Lower leg skin (tissue), 4 donors: ENCODE data around the gene AHCY. TPM values are rescaled to one million over a fixed set of nuclear protein-coding genes. Genes with fewer than 3 reads are reported as not detected.
"Not testable (repeated sequence)": the region's sequence is repeated elsewhere in the genome, so short reads cannot be mapped to it uniquely, and the experiment has no call there.

Experiments
- DNase-seq, 2 donors: peaks; one replicate each; pipeline ENCODE4 v3.0.0-alpha.2; 2019; ENCODE audit warnings: low spot score in 2 of 2
- H3K4me3 ChIP-seq: fragments of 200-600 bp; sonication (generic); 2 replicates; pipeline ENCODE4 v1.5.1; 2017; ENCODE audit warnings: mild to moderate bottlenecking, low read depth; ENCODE audit not compliant: poor library complexity, severe bottlenecking
- CTCF ChIP-seq, 3 donors: fragments of 450-650 bp; IDR thresholded peaks; one replicate each; pipeline ENCODE4 v1.5.1; 2016; ENCODE audit warnings: antibody characterized with exemption in 3 of 3, mild to moderate bottlenecking in 3 of 3, moderate library complexity in 2 of 3
- POLR2A ChIP-seq, 2 donors: fragments of 450-650 bp; IDR thresholded peaks; one replicate each; pipeline ENCODE4 v1.6.1; 2016 to 2017; ENCODE audit warnings: antibody characterized with exemption in 2 of 2, mild to moderate bottlenecking in 1 of 2, moderate library complexity in 1 of 2
- WGBS, 2 donors: methylation state at CpG; one replicate each; pipeline ENCODE4 v1.1.5; 2018; 5-methylcytosine and 5-hydroxymethylcytosine counted together
- intact Hi-C: fragments of 100-400 bp; cut with DNase I; formaldehyde crosslinking; loops from one replicate; pipeline ENCODE4 v1.15.0; 2023; ENCODE audit warnings: low total_unique reads
- total RNA-seq, 4 donors: library from RNA; depleted of rRNA; stranded (reverse); fragments of >200 nt; gene quantifications; one replicate each; pipeline ENCODE4 v1.1.0, GENCODE V29; 2016

AHCY gene
- total RNA-seq, 4 donors from 2014 or later, result 42.2 to 83.3 (median 56.0) TPM

DNA sequence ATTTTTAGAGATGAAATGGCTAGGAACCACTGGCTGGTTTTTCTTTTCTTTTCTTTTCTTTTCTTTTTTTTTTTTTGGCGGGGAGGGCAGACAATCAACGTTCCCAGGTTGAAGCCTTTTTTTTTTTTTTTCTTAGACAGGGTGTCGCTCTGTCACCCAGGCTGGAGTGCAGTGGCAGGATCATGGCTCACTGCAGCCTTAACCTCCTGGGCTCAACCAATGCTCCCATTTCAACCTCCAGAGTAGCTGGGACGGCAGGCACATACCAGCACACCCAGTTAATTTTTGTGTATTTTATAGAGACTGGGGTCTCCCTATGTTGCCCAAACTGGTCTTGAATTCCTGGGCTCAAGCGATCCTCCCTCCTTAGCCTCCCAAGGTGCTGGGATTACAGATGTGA lies 41.1 kb upstream of the AHCY start:
- intact Hi-C loops, result no loop called here
- DNase-seq, result no peak
- H3K4me3 ChIP-seq, result no peak overlapping the region
- 85% methylated on average over 5 of the region's 5 CpGs for WGBS, 2 donors
- TF ChIP-seq POLR2A (IDR thresholded peaks at IDR 0.05) (no peak), CTCF (IDR thresholded peaks at IDR 0.05) (no peak)

- WGBS, 2 donors, result 82% methylated on average over 10 of the region's 10 CpGs
- H3K4me3 ChIP-seq, result no peak overlapping the region
- intact Hi-C loops, result no loop called here
Observed at GRCh38 chr20:34343458-34344211, 40.5 kb upstream of the AHCY start.

DNA sequence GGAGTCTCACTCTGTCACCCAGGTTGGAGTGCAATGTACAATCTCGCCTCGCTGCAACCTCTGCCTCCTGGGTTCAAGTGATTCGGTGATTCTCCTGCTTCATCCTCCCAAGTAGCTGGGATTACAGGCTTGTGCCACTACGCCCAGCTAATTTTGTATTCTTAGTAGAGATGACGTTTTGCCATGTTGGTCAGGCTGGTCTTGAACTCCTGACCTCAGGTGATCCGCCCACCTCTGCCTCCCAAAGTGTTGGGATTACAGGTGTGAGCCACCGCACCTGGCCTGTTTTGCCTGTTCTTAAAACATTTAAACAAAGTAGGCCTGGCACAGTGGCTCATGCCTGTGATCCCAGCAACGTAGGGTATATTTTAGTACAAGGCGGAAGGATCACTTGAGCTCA lies 38.0 kb upstream of the AHCY start:
- intact Hi-C loops, DNase-seq, H3K4me3 ChIP-seq: not testable (repeated sequence)
- 93 to 96% methylated on average over 9 of the region's 9 CpGs for WGBS, 2 donors

More at GRCh38 chr20:34343458-34344211, 40.5 kb upstream of the AHCY start:
- DNase-seq, result no peak
- TF ChIP-seq POLR2A (IDR thresholded peaks at IDR 0.05) (no peak), CTCF (IDR thresholded peaks at IDR 0.05) (no peak)

DNA sequence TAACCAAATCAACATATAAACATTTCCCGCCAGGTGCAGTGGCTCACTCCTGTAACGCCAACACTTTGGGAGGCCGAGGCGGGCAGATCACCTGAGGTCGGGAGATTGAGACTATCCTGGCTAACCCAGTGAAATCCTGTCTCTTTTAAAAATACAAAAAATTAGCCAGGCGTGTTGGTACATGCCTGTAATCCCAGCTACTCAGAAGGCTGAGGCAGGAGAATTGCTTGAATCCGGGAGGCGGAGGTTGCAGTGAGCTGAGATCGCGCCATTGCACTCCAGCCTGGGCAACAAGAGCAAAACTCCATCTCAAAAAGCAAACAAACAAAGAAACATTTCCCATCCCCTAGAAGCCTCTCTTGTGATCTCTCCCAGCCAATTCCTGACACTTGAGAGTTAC lies 37.6 kb upstream of the AHCY start:
- DNase-seq, H3K4me3 ChIP-seq, intact Hi-C loops: not testable (repeated sequence)
- WGBS, 2 donors, result 68 to 70% methylated on average over 10 of the region's 10 CpGs

DNA sequence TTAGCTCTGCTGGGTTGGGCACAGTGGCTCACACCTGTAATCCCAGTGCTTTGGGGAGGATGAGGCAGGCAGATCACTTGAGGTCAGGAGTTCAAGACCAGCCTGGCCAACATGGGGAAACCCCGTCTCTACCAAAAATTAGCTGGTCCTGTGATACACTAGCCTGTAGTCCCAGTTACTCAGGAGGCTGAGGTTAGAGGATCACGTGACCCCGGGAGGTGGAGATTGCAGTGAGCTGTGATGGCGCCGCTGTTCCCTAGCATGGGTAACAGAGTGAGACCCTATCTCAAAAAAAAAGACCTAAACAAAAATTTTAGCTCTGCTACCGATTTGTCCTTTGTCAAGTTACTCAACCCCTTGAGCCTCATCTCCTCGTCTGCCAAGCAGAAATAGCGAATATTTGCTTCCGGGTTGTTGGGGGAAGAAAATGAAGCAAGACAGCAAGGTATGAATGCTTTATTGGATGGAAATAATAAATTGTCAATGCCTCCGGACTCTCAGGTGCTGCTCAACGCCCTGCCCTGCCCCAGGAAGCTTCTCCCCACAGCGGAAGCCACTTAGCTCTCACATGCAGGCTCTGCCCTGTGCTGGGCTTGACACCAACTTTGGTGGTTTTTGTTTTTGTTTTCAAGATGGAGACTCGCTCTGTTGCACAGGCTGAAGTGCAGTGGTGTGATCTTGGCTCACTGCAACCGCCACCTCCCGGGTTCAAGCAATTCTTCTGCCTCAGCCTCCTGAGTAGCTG lies 35.0 kb upstream of the AHCY start:
- no peak for DNase-seq
- intact Hi-C loops, result no loop called here
- 85 to 87% methylated on average over 15 of the region's 15 CpGs for WGBS, 2 donors
- no peak for TF ChIP-seq CTCF (IDR thresholded peaks at IDR 0.05)
- no peak for TF ChIP-seq POLR2A (IDR thresholded peaks at IDR 0.05)
- H3K4me3 ChIP-seq, result no peak overlapping the region

- no peak for DNase-seq
- 48 to 56% methylated on average over 1 of the region's 1 CpG for WGBS, 2 donors
- intact Hi-C loops, result no loop called here
Observed at GRCh38 chr20:34337544-34337943, 34.4 kb upstream of the AHCY start.

More at GRCh38 chr20:34337544-34337943, 34.4 kb upstream of the AHCY start:
- no peak overlapping the region for H3K4me3 ChIP-seq
- no peak for TF ChIP-seq POLR2A (IDR thresholded peaks at IDR 0.05)
- no peak for TF ChIP-seq CTCF (IDR thresholded peaks at IDR 0.05)
